ENCODE data around the gene COIL.

The COIL gene

GRCh38 chr17:56935461-56935860 is 25.4 kb downstream of the COIL start:
- no peak for DNase-seq (ENCODE audit: low spot score)

DNA sequence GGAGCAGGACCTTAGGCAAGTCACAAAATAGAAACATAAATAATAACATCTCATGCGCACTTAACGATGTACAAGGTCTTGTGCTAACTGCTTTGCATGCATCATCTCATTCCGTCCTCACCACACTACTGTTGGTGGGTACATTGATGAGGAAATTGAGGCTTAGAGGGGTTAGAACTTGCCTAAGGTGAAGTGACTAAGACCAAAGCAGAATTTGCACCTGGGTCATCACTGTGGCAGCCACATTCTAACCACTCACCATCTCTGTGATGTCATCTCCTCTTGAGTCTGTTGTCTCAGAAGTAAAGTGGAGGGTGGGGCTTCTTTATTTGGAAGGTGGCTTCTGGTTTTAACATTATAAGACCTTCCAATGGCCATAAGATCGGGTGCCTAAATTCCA is 26.6 kb downstream of the COIL start:
- DNase-seq (ENCODE audit: low spot score): no peak

- DNase-seq (ENCODE audit: low spot score): no peak
These were observed 27.0 kb downstream of the COIL start for GRCh38 chr17:56933868-56934267.

DNA sequence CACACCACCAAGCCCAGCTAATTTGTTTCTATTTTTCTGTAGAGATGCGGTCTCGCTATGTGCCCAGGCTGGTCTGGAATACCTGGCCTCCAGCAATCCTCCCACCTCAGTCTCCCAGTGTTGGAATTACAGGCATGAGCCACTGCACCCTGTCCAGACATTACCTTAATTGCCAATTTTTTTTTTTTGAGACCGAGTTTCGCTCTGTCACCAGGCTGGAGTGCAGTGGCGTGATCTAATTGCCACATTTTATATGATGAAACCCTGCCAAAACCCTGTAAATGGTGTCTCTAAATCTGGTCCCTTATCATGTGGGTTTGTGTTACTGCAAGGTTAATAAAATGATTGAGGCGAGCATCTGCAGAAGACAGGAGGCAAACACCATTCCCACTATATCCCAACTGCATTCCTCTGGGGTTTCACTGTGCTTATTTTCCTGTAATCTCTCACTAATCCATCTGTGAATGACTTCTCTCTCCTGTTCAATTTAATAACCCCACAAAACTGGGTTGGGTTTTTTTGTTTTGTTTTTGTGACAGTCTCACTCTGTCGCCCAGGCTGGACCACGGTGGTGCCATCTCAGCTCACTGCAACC is 27.6 kb downstream of the COIL start:
- DNase-seq (ENCODE audit: low spot score): no peak

GRCh38 chr17:56930739-56931337 is 30.0 kb downstream of the COIL start:
- no peak for DNase-seq (ENCODE audit: low spot score)

GRCh38 chr17:56929362-56929969 is 31.4 kb downstream of the COIL start:
- peak; percentile 27 for DNase-seq (ENCODE audit: low spot score)

DNA sequence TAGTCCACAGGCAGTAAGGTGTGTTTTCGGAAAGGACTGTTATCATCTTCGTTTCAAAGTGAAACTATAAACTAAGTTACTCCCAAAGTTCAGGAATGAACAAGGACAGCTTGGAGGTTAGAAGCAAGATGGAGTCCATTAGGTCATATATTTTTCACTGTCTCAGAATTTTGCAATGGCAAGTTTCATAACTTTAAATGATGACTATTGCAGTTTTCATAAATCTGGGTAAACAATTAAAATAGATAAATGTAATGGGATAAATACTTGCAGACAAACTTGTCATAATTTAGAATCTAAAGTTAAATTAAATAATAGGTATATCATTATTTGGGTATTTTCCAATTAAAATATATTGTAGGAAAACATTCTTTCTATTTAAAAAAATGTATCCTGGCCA is 32.3 kb downstream of the COIL start:
- no peak for DNase-seq (ENCODE audit: low spot score)

DNA sequence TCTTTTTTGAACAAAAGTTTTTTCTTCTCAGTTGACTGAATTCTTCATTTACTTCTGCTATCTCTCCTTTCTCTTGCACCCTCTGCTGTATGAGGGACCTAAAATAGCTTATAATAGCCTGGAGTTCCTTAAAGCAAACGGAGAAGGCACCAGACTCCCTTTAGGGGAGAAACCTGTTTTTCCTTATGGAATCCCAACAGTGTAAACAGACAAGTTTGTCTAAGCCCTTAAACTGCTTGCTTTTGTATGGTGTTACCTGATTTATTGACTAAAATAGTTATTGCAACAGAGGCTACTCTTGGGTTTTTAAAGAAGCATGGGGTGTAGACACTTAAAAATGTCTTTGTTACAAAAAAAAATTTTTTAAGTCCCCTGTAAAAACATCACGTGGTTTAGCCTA is 34.1 kb downstream of the COIL start:
- no peak for DNase-seq (ENCODE audit: low spot score)

DNA sequence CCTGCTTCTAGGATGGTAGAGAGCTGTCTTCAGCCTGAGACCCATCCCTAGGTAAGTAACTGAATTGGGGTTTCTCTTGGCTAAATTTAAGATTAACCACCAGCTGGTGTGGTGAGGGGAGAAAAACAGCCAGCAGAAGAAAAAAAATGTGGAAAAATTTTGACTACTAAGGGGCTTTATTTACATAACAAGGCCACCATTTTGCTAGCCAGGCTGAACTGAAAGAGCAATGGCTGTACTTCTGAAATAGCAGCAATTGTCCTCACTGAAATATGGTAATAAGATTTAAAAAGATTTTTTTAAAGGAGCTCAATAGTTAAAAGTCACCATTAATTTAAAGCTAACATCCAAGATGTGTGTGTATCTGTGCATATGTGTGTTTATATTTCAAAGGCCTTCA is 34.6 kb downstream of the COIL start:
- DNase-seq (ENCODE audit: low spot score): no peak

DNA sequence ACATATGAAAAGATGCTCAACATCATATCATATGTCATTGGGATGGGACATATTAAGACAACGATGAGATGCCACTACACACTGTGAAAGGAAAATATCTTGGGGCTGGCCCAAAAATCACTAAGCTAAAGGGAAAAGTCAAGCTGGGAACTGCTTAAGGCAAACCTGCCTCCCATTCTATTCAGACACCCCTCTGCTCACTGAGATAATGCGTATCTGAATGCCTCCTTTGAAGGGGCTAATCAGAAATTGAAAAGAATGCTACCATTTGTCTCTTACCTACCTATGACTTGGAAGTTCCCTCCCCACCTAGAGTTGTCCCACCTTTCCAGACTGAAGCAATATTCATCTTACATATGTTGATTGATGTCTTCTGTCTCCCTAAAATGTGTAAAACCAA is 35.8 kb downstream of the COIL start:
- DNase-seq (ENCODE audit: low spot score): no peak

- DNase-seq (ENCODE audit: low spot score): no peak
These were observed 41.1 kb downstream of the COIL start for GRCh38 chr17:56919717-56920116.

DNA sequence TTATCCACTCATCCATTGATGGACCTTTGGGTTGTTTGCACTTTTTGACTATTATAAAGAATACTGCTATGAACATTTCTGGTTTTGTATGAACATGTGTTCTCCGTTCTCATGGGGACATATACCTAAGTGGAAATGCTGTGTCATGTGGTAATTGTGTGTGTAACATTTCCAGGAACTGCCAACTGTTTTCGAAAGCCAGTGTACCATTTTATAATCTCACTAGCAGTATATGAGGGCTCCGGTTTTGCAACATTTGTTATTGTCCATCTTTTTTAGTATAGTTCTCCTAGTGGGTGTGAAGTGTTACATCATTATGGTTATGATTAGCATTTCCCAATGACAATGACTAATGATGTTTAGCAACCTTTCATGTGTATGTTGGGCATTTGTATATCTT is 41.9 kb downstream of the COIL start:
- DNase-seq (ENCODE audit: low spot score): no peak

DNA sequence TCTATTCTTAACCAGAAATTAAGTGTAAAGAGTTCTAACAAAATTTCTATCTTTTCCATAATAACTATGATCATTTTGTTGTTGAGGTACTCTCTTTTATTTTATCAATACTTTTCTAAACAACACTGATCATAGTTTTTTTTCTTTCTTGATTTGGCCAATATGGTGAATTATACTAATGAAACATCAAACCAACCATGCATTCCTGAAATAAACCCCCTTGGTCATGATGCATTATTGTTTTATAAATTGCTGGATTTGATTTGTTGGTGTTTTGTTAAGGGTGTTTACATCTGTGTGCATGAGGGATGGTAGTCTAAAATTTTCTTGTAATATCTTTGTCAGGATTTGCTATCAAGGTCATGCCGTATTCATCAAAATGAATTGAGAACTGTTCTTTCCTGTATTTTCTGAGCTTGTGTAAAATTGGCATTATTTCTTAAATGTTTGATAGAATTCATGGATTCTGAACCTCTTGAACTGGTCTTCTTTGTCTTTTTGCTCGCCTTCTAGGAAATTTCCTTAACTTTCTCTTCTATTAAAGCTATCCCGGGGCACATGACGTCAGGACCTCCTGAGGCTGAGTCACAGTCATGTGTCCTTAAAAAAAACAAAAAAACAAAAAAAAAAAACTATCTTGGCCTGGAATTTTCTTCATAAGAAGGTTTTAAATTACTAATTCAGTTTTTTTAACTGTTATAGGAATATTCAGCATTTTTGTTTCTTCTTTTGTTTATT is 43.1 kb downstream of the COIL start:
- no peak for DNase-seq (ENCODE audit: low spot score)

DNA sequence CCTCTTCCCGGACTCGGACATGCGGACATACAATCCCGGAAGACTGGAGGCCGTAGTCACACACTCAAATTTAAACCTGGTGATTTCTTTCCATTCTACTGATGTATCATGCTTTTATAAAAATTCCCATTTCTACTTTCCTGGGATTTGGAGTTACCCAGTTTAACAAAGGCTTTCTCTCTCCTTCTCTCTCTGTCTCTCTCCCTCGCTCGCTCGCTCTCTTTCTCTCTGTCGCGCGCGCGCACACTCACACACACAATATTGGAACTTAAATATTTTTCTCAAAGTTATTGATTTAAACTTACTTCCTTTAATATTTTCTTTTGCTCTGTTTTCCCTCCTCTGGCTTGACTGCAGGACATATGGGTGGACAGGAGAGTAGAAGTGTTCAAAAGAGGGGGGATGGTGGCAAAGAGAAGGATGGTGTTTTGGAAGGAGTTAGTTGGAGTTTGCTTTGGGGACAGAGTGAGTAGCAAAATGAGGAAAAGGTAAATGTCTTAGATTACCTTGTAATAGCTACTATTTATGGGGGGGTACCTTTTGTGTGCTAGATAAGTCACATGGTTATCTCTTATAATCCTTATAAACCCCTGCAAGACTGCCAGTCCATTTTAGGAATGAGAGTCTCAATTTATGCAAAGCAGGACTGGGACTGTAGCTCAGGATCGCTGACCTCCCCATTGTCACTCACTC is 46.1 kb downstream of the COIL start:
- DNase-seq (ENCODE audit: low spot score): no peak

GRCh38 chr17:56913867-56914580 is 46.8 kb downstream of the COIL start, which contains the start of gene TRIM25:
TRIM25 (minus strand) TSS chr17:56914049; CDS start chr17:56913988, 61 bp downstream.
- DNase-seq (ENCODE audit: low spot score): peak; percentile 91

DNA sequence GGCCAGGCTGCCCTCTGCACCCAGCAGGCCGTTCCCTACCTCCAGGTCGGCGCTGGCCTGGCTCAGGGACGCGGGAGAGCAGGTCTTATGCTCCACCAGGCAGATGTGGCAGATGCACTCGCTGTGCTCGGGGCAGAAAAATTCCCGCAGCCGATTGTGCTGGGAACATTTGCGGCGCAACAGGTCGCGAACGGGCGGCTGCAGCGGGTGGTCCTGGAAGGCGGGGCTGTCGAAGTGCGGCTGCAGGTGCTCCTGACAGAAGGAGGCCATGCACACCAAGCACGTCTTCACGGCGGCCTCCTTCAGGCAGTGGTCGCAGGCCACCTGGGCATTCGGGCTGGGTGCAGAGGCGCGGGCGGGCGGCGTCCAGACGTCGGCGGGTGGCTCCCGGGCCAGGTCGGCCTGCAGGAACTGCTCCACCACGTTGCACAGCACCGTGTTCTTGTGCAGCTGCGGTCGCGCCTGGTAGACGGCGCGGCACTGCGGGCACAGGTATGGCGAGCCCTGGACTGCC is 47.4 kb downstream of the COIL start:
- no peak for DNase-seq (ENCODE audit: low spot score)

GRCh38 chr17:56913000-56913311 is 47.9 kb downstream of the COIL start:
- DNase-seq (ENCODE audit: low spot score): peak; percentile 25

DNA sequence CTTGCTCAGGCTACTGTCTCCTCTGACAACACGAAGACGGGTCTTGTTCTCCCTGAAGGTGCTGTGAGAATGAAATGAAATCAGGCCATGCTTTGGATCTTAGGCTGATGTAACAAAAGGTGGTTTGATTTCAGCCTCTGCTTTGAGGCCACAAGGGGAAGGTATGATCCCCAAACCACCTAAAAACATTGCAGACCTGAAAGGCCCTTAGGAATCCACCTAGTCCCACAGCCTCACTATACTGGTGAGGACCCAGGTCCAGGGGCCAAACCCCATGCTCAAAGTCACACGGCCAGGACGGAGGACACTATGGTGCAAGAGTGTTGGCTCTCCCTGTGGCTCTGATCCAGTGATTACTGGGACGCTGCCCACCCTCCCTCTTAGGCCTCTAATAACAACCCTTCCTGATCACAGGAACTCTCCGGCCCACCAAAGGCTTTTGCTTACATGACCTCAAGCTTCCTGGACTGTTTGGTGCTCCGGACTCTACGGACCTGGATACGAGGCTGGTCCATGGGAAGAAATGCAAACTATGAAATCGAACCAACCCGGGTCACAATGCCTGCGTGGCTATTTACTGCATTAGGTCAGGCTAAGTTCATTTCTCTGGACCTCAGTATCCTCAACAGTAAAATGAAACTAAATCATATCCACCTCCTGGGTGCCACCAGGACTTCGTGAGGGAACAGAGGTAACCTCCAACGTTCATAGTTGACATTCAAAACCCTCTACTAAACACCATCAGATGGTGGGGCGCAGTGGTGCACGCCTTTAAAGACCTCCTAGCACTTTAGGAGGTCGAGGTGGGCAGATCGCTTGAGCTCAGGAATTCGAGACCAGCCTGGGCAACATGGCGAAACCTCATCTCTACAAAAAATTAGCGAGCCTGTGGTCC is 48.5 kb downstream of the COIL start:
- DNase-seq (ENCODE audit: low spot score): peak; percentile 41

DNA sequence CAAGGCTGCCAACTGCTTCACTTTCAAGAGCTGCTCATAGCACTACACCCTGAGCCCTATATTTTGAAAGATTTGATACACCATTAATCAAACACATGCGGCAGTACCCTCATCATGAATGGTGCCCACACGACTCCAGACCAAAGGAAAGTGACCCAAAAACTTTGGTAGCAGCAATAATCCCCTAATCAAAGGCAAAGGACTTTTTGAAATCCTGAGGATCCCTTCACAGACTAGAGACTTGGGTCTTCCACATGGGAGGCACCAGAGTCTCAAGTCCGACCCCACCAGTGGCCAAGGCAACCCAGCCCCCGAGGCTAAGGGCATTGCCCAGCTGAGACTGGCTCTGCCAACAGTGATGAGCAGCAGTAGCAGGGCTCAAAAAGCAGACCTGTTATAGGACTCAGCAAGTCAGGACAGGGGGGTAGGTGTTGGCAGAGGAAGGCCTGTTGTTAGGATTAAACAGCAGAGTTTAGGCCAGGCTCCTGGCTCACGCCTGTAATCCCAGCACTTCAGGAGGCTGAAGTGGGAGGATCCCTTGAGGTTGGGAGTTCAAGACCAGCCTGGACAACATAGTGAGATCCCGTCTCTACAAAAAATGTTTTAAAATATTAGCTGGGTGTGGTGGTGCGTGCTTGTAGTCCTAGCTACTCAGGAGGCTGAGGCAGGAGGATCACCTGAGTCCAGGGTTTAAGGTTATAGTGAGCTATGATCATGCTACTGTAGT is 50.2 kb downstream of the COIL start:
- no peak for DNase-seq (ENCODE audit: low spot score)
